ENCODE data around the gene MGAT1. TPM values are rescaled to one million over a fixed set of nuclear protein-coding genes. Genes with fewer than 3 reads are reported as not detected.
"Not testable (repeated sequence)": the region's sequence is repeated elsewhere in the genome, so short reads cannot be mapped to it uniquely, and the experiment has no call there.

Gene MGAT1
- total and polyA plus RNA-seq, 11 donors = 50.9 to 199 (median 83.5) TPM

GRCh38 chr5:180790524-180790923 lies 12.1 kb downstream of the MGAT1 start:
- no peak for ATAC-seq
- peaks cover 4 to 72% (median 46%) of the 10 kb centered on the region in 12 donors for H3K4me1 ChIP-seq
- H3K27ac ChIP-seq = no peak overlapping the region
- H3K36me3 ChIP-seq = peaks cover 2 to 80% (median 57%) of the 10 kb centered on the region in 9 donors
- H3K9me3 ChIP-seq = no peaks in the 10 kb centered on the region
- 83 to 94% (median 87%) methylated on average over 5 to 6 of the region's 6 CpGs for WGBS, 4 donors
- TF ChIP-seq CTCF (IDR thresholded peaks at IDR 0.05) (no peak), POLR2A (IDR thresholded peaks at IDR 0.05) (no peak)
- no peak overlapping the region for H3K4me3 ChIP-seq
- H3K27me3 ChIP-seq = no peaks in the 10 kb centered on the region
- no peak for DNase-seq
- intact Hi-C loops (cut with DNase I) = loop anchor here in 1 of 10 donors (5.0 to 10.0 kb wide), 2 partner anchors 42 to 394 kb away; no protein-coding TSS in a partner anchor

- ATAC-seq (no peak), DNase-seq (no peak)
- no peaks in the 10 kb centered on the region for H3K27me3 ChIP-seq
- H3K9me3 ChIP-seq = no peaks in the 10 kb centered on the region
- peaks cover 4 to 72% (median 47%) of the 10 kb centered on the region in 12 donors for H3K4me1 ChIP-seq
- no peak overlapping the region for H3K27ac ChIP-seq
- H3K36me3 ChIP-seq = peaks cover 2 to 75% (median 52%) of the 10 kb centered on the region in 9 donors
- TF ChIP-seq POLR2A (IDR thresholded peaks at IDR 0.05) = no peak
- TF ChIP-seq CTCF (IDR thresholded peaks at IDR 0.05) = peak in 2 of 12 donors; percentile 7 to 8
- 67 to 76% (median 72%) methylated on average over 8 of the region's 8 CpGs for WGBS, 4 donors
- intact Hi-C loops (cut with DNase I) = loop anchor here in 1 of 10 donors (5.0 to 10.0 kb wide), 2 partner anchors 42 to 395 kb away; no protein-coding TSS in a partner anchor
- H3K4me3 ChIP-seq = no peak overlapping the region
Measured at GRCh38 chr5:180790020-180790419, 12.6 kb downstream of the MGAT1 start.

GRCh38 chr5:180788651-180789410 lies 13.8 kb downstream of the MGAT1 start:
- H3K27ac ChIP-seq, H3K9me3 ChIP-seq, H3K4me3 ChIP-seq, DNase-seq, ATAC-seq, H3K27me3 ChIP-seq: not testable (repeated sequence)
- H3K36me3 ChIP-seq = peaks cover 2 to 63% (median 45%) of the 10 kb centered on the region in 9 donors
- intact Hi-C loops (cut with DNase I) = loop anchor here in 8 of 10 donors (5.0 to 10.0 kb wide), 11 partner anchors 43 to 396 kb away; partner anchors contain the start of genes BTNL9 (in 3 of the 8) and ZFP62 (in 2 of the 8)
- peaks cover 4 to 73% (median 50%) of the 10 kb centered on the region in 12 donors for H3K4me1 ChIP-seq
- WGBS, 4 donors = 88 to 91% (median 89%) methylated on average over 19 of the region's 19 CpGs

- no peak overlapping the region for H3K4me3 ChIP-seq
- ATAC-seq = no peak
- H3K9me3 ChIP-seq = no peaks in the 10 kb centered on the region
- H3K27me3 ChIP-seq = no peaks in the 10 kb centered on the region
- H3K4me1 ChIP-seq = peaks cover 4 to 63% (median 43%) of the 10 kb centered on the region in 12 donors
- H3K36me3 ChIP-seq = peaks cover 2 to 55% (median 39%) of the 10 kb centered on the region in 9 donors
- 73 to 85% (median 74%) methylated on average over 19 to 20 of the region's 20 CpGs for WGBS, 4 donors
- H3K27ac ChIP-seq = peak overlapping the region in 8 of 12 donors; percentile 18 to 74 (median 69)
- TF ChIP-seq POLR2A (IDR thresholded peaks at IDR 0.05) (no peak), CTCF (IDR thresholded peaks at IDR 0.05) (no peak)
- intact Hi-C loops (cut with DNase I) = loop anchor here in 8 of 10 donors (5.0 to 10.0 kb wide), 11 partner anchors 44 to 397 kb away; partner anchors contain the start of genes BTNL9 (in 3 of the 8) and ZFP62 (in 2 of the 8)
- no peak for DNase-seq
Measured at GRCh38 chr5:180787711-180788431, 14.7 kb downstream of the MGAT1 start.
